Measurements from ENCODE around the gene MID1. TPM values are rescaled to one million over a fixed set of nuclear protein-coding genes. Genes with fewer than 3 reads are reported as not detected.

Gene MID1
- total RNA-seq, 1 donor from 2014 or later, result 9.4 TPM

GRCh38 chrX:10567136-10567535, 53.2 kb downstream of the MID1 start:
- Histone ChIP-seq H3K27ac (replicated peaks) (no peak overlapping the region), H3K4me1 (peaks cover 9% of the 10 kb centered on the region), H3K4me3 (no peak overlapping the region), H3K27me3 (ENCODE audit: low read depth) (no peaks in the 10 kb centered on the region), H3K36me3 (no peaks in the 10 kb centered on the region), H3K9me3 (replicated peaks) (no peaks in the 10 kb centered on the region)
- intact Hi-C loops (cut with micrococcal nuclease), result no loop called here
- TF ChIP-seq CTCF (IDR thresholded peaks at IDR 0.05; ENCODE audit: borderline replicate concordance), result no peak
- no peak for DNase-seq

GRCh38 chrX:10566716-10567097, 53.7 kb downstream of the MID1 start:
- no peak for TF ChIP-seq CTCF (IDR thresholded peaks at IDR 0.05; ENCODE audit: borderline replicate concordance)
- DNase-seq, result no peak
- H3K36me3 ChIP-seq, result no peaks in the 10 kb centered on the region
- H3K27ac ChIP-seq (replicated peaks), result no peak overlapping the region
- no peaks in the 10 kb centered on the region for H3K9me3 ChIP-seq (replicated peaks)
- no peaks in the 10 kb centered on the region for H3K27me3 ChIP-seq (ENCODE audit: low read depth)
- no peak overlapping the region for H3K4me3 ChIP-seq
- intact Hi-C loops (cut with micrococcal nuclease), result no loop called here
- H3K4me1 ChIP-seq, result peaks cover 9% of the 10 kb centered on the region

- no peak for DNase-seq
- Histone ChIP-seq H3K36me3 (no peaks in the 10 kb centered on the region), H3K27me3 (ENCODE audit: low read depth) (no peaks in the 10 kb centered on the region), H3K27ac (replicated peaks) (no peak overlapping the region), H3K4me3 (no peak overlapping the region), H3K9me3 (replicated peaks) (no peaks in the 10 kb centered on the region), H3K4me1 (peaks cover 4% of the 10 kb centered on the region)
- intact Hi-C loops (cut with micrococcal nuclease), result no loop called here
- no peak for TF ChIP-seq CTCF (IDR thresholded peaks at IDR 0.05; ENCODE audit: borderline replicate concordance)
These were observed 55.9 kb downstream of the MID1 start for GRCh38 chrX:10564484-10564883.

DNA sequence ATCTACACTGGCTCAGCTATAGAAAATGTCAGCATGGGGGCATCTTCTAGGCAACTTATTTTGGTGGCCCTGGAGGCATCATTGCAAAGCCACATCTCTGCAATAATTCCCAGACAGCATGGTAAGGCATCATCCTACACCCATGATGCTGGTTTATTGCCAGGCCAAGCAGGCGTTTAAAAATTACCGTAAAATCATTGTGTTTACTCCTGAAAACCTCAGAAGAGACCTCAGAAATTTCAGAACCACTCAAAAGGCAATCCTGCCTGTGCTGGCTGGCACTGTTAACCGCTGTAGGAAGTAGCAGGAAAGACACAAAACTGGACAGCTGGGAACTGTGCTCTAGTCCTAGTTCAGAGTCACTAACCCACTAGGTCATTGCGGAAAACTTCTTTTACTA, 63.2 kb downstream of the MID1 start:
- Histone ChIP-seq H3K36me3 (no peaks in the 10 kb centered on the region), H3K27me3 (ENCODE audit: low read depth) (no peaks in the 10 kb centered on the region), H3K9me3 (replicated peaks) (no peaks in the 10 kb centered on the region), H3K27ac (replicated peaks) (no peak overlapping the region), H3K4me1 (peaks cover 21% of the 10 kb centered on the region), H3K4me3 (no peak overlapping the region)
- no peak for DNase-seq
- intact Hi-C loops (cut with micrococcal nuclease), result no loop called here
- TF ChIP-seq CTCF (IDR thresholded peaks at IDR 0.05; ENCODE audit: borderline replicate concordance), result no peak

DNA sequence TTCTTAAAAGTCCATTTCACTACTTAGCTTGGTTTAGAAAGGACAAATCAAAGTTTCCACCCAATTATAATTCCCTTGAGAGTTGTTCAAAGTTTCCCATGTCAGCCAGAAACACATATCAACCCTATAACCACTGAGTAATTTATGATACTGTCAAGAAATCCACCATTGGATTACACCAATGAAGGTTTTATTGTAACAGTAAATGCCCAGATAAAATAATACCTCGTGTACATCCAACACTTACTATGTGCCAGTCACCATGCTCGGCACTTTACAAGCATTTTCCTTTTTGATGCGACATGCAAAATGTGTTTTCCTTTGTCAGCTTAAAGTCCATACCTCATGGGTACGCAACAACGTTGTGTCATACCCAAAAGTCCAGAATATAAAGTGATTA, 64.0 kb downstream of the MID1 start:
- DNase-seq, result no peak
- TF ChIP-seq CTCF (IDR thresholded peaks at IDR 0.05; ENCODE audit: borderline replicate concordance), result no peak
- H3K4me1 ChIP-seq, result peaks cover 21% of the 10 kb centered on the region
- H3K27me3 ChIP-seq (ENCODE audit: low read depth), result no peaks in the 10 kb centered on the region
- no peak overlapping the region for H3K27ac ChIP-seq (replicated peaks)
- no peaks in the 10 kb centered on the region for H3K36me3 ChIP-seq
- H3K9me3 ChIP-seq (replicated peaks), result no peaks in the 10 kb centered on the region
- intact Hi-C loops (cut with micrococcal nuclease), result no loop called here
- no peak overlapping the region for H3K4me3 ChIP-seq

DNA sequence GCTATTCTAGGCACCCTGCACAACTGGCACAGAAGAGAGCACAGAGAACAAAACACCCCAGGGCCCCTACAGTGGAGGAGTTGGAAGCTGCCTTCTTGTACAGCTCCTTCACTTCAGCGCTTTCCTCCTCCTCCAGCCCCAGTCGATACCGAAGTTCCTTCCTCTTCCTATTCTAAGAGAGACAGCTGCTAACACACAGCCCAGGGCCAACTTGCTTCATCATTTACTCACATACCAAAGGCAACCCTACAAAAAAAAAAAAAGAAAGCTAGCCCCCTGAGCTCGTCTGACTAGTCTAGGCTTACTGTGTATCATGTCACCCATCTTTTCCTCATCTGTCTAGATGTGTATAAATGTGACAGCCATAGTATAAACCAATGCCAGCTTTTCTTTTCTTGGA, 64.5 kb downstream of the MID1 start:
- intact Hi-C loops (cut with micrococcal nuclease), result no loop called here
- Histone ChIP-seq H3K27me3 (ENCODE audit: low read depth) (no peaks in the 10 kb centered on the region), H3K4me1 (peaks cover 21% of the 10 kb centered on the region), H3K36me3 (no peaks in the 10 kb centered on the region), H3K27ac (replicated peaks) (peak overlapping the region; percentile 58), H3K4me3 (no peak overlapping the region), H3K9me3 (replicated peaks) (no peaks in the 10 kb centered on the region)
- no peak for TF ChIP-seq CTCF (IDR thresholded peaks at IDR 0.05; ENCODE audit: borderline replicate concordance)
- no peak for DNase-seq

Data from left ventricle myocardium inferior (tissue), 1 donor.